Measurements from ENCODE around the gene PTPRA.

GRCh38 chr20:2894221-2894620 lies 20.9 kb downstream of the PTPRA start:
- TF ChIP-seq CTCF (IDR thresholded peaks at IDR 0.05) (no peak), POLR2A (IDR thresholded peaks at IDR 0.05) (no peak), POLR2AphosphoS5 (IDR thresholded peaks at IDR 0.05) (no peak), EP300 (IDR thresholded peaks at IDR 0.05) (no peak)
